Left lung (tissue), 10 donors: Measurements from ENCODE around the gene NEURL1. TPM values are rescaled to one million over a fixed set of nuclear protein-coding genes. Genes with fewer than 3 reads are reported as not detected.
A peak's percentile ranks its signal among the peaks of the same experiment; 100 is the strongest.
"Not testable (repeated sequence)": the region's sequence is repeated elsewhere in the genome, so short reads cannot be mapped to it uniquely, and the experiment has no call there.

Experiments used
- ATAC-seq: fragments of 200-7000 bp; cut with Tn5 transposase; one replicate; pipeline ENCODE4 v1.9.1; 2020; ENCODE audit warnings: moderate library complexity
- DNase-seq, 4 donors: peaks; one replicate each; pipeline ENCODE4 v3.0.0-alpha.2; 2013 to 2020
- H3K27ac ChIP-seq, 2 donors: fragments of 200-600 bp; sonication (generic) in 1 of 2; one replicate each; pipeline versions ENCODE4 v1.5.0 to v1.8.0; 2020 to 2021
- H3K27me3 ChIP-seq, 2 donors: fragments of 200-600 bp; sonication (generic) in 1 of 2; one replicate each; pipeline versions ENCODE4 v1.5.0 to v1.8.0; 2020 to 2021
- H3K36me3 ChIP-seq, 2 donors: fragments of 200-600 bp; sonication (generic) in 1 of 2; one replicate each; pipeline versions ENCODE4 v1.5.0 to v1.8.0; 2020 to 2021
- H3K4me1 ChIP-seq, 2 donors: fragments of 200-600 bp; one replicate each; pipeline ENCODE4 v1.8.0; 2021
- H3K4me3 ChIP-seq, 2 donors: fragments of 200-600 bp; sonication (generic) in 1 of 2; one replicate each; pipeline versions ENCODE4 v1.5.0 to v1.8.0; 2020 to 2021; ENCODE audit warnings: mild to moderate bottlenecking in 1 of 2
- H3K9me3 ChIP-seq, 2 donors: fragments of 200-600 bp; sonication (generic) in 1 of 2; one replicate each; pipeline versions ENCODE4 v1.5.0 to v1.8.0; 2020 to 2021
- intact Hi-C, 2 donors: fragments of 100-400 bp; cut with DNase I; formaldehyde crosslinking; loops; one replicate each; pipeline versions ENCODE4 v1.11.2 to v1.14.2; 2022
- polyA plus RNA-seq, 6 donors: library from polyadenylated mRNA; unstranded; fragments of 120-200 nt; gene quantifications; one replicate each; pipeline ENCODE4 v1.2.1, GENCODE V29; 2013; ENCODE audit not compliant: insufficient read length in 6 of 6
- total RNA-seq, 2 donors: library from RNA; stranded (reverse); fragmentation: NEBNext Ultra II Directional; extraction: Animal tissue kit (Norgen Biotek cat#: 25700); gene quantifications; one replicate each; pipeline ENCODE4 v1.2.1, GENCODE V29; 2021
- TF ChIP-seq, protein P1 (sequence below), 2 donors: fragments of 200-600 bp; sonication (generic) in 1 of 2; IDR thresholded peaks; one replicate each; pipeline versions ENCODE4 v1.5.0 to v1.8.0; 2021; ENCODE audit warnings: antibody characterized with exemption in 2 of 2
- donor health status: DM: no; HTN: yes; CAD: no.
- donor health status: DM: no; HTN: no; CAD: no.

The NEURL1 gene
- total and polyA plus RNA-seq, 8 donors: 0.76 to 2.1 (median 1.4) TPM

- Histone ChIP-seq H3K36me3 (peaks cover 0 to 18% of the 10 kb centered on the region in 2 donors), H3K9me3 (no peaks in the 10 kb centered on the region), H3K27me3 (no peaks in the 10 kb centered on the region), H3K4me1 (no peaks in the 10 kb centered on the region), H3K4me3 (no peak overlapping the region), H3K27ac (no peak overlapping the region)
- TF ChIP-seq, protein P1, sequence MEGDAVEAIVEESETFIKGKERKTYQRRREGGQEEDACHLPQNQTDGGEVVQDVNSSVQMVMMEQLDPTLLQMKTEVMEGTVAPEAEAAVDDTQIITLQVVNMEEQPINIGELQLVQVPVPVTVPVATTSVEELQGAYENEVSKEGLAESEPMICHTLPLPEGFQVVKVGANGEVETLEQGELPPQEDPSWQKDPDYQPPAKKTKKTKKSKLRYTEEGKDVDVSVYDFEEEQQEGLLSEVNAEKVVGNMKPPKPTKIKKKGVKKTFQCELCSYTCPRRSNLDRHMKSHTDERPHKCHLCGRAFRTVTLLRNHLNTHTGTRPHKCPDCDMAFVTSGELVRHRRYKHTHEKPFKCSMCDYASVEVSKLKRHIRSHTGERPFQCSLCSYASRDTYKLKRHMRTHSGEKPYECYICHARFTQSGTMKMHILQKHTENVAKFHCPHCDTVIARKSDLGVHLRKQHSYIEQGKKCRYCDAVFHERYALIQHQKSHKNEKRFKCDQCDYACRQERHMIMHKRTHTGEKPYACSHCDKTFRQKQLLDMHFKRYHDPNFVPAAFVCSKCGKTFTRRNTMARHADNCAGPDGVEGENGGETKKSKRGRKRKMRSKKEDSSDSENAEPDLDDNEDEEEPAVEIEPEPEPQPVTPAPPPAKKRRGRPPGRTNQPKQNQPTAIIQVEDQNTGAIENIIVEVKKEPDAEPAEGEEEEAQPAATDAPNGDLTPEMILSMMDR (IDR thresholded peaks at IDR 0.05): no peak
- intact Hi-C loops: no loop called here
- DNase-seq: peak in 1 of 4 donors; percentile 44
- no peak for ATAC-seq
Measured at GRCh38 chr10:103632247-103632642, 138.7 kb downstream of the NEURL1 start.

GRCh38 chr10:103632871-103633270 is 139.4 kb downstream of the NEURL1 start:
- H3K4me1 ChIP-seq, ATAC-seq, H3K27me3 ChIP-seq, intact Hi-C loops, H3K9me3 ChIP-seq, DNase-seq, H3K27ac ChIP-seq, H3K4me3 ChIP-seq: not testable (repeated sequence)
- peaks cover 0 to 11% of the 10 kb centered on the region in 2 donors for H3K36me3 ChIP-seq

DNA sequence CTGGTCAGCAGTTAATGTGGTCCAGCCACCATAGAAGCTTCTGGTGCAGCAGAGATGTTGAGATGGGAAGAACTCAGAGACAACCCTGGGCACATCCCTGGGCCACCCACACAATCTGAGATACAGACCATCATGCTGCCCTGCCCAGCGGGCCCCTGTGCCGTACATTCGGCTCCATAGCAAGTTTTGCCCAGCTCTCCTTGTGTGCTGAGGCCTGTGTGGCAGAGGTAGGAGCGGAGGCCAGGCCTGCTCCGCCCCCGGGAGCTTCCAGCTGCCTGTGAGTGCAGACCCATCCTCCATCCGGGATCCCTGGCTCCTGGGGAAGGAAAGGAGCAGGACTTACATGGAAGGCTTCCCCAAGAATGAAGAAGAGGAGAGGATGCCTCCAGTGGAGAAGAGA is 140.3 kb downstream of the NEURL1 start:
- Histone ChIP-seq H3K27ac (no peak overlapping the region), H3K4me3 (no peak overlapping the region), H3K4me1 (peaks cover 8% of the 10 kb centered on the region in 2 donors), H3K36me3 (peaks cover 0 to 9% of the 10 kb centered on the region in 2 donors), H3K27me3 (no peaks in the 10 kb centered on the region), H3K9me3 (no peaks in the 10 kb centered on the region)
- ATAC-seq (no peak), DNase-seq (peak in 1 of 4 donors; percentile 53)
- intact Hi-C loops: no loop called here
- TF ChIP-seq, protein P1 (IDR thresholded peaks at IDR 0.05): no peak

DNA sequence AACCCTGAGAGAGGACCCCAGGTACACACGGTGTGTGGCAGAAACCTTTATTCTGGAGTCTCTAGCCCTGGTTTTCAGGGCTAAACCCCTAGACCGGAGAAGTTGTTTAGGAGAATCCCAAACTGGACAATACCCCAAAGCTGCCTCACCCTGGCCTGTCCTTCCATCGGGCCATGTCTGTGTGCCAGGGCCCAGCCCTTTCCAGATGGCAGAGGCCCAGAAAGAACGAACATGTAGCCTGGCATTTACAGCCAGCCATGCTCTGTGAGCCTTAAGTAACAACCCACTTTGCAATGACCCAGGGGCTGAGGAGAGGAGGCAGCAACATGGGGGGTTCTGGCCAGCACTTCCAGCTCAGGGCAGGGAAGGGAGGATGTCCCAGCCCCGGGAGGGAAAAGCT is 142.1 kb downstream of the NEURL1 start:
- Histone ChIP-seq H3K4me3 (no peak overlapping the region), H3K4me1 (peaks cover 8% of the 10 kb centered on the region in 2 donors), H3K36me3 (peaks cover 0 to 9% of the 10 kb centered on the region in 2 donors), H3K27me3 (no peaks in the 10 kb centered on the region), H3K27ac (no peak overlapping the region), H3K9me3 (no peaks in the 10 kb centered on the region)
- ATAC-seq: no peak
- TF ChIP-seq, protein P1 (IDR thresholded peaks at IDR 0.05): no peak
- DNase-seq: peak in 1 of 4 donors; percentile 2
- intact Hi-C loops: no loop called here

DNA sequence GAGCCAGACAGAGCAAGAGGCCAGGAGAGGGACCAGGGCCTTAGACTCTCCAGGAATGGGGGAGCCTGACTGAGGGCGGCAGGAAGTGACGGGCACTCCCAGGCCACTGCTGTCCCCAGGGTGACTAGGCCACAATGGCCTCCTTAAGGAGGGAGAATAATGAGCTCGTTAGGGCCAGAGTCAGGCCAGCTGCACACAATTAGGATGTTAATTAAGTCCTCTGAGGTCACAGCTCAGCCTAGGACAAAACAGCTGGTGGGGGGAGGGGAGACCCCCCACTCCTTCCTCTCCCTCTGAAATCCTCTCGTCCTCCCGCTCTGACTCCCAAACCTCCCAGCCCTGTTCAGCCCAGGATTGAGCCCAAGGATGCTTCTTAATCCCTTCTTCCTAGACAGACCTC is 143.0 kb downstream of the NEURL1 start:
- ATAC-seq (no peak), DNase-seq (peak in 1 of 4 donors; percentile 17)
- intact Hi-C loops: no loop called here
- peaks cover 0 to 9% of the 10 kb centered on the region in 2 donors for H3K36me3 ChIP-seq
- no peak overlapping the region for H3K4me3 ChIP-seq
- no peaks in the 10 kb centered on the region for H3K9me3 ChIP-seq
- H3K27ac ChIP-seq: no peak overlapping the region
- no peaks in the 10 kb centered on the region for H3K27me3 ChIP-seq
- TF ChIP-seq, protein P1 (IDR thresholded peaks at IDR 0.05): no peak
- peaks cover 8 to 10% of the 10 kb centered on the region in 2 donors for H3K4me1 ChIP-seq

DNA sequence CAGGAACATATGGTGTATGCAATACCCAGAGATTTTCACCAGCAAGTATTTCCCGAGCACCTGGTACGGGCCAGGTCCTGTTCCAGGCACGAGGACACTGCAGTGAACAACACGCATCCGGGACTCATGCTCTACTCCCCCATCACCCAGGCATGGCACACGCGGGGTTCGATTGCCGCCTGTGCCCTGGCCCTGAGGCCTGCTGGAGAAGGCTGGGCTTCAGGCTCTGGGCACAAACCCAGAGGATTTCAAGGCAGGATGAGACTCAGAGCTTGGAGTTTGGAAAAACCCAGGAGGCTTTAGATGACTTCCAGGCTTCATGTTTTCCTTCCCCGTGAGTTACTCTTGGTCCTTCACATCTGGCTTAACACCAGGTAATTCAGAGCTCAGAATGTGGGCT is 143.5 kb downstream of the NEURL1 start:
- Histone ChIP-seq H3K36me3 (peaks cover 0 to 4% of the 10 kb centered on the region in 2 donors), H3K9me3 (no peaks in the 10 kb centered on the region), H3K4me3 (no peak overlapping the region), H3K4me1 (peaks cover 8 to 12% of the 10 kb centered on the region in 2 donors), H3K27me3 (no peaks in the 10 kb centered on the region), H3K27ac (no peak overlapping the region)
- DNase-seq (no peak), ATAC-seq (no peak)
- TF ChIP-seq, protein P1 (IDR thresholded peaks at IDR 0.05): no peak
- intact Hi-C loops: no loop called here
